ENCODE data around the gene SF3A1. TPM values are rescaled to one million over a fixed set of nuclear protein-coding genes. Genes with fewer than 3 reads are reported as not detected.

Gene SF3A1
- total RNA-seq, 4 donors from 2014 or later, result 38.5 to 71.7 (median 60.4) TPM

- TF ChIP-seq CTCF (IDR thresholded peaks at IDR 0.05), result no peak
- DNase-seq (ENCODE audit: low spot score) (no peak), ATAC-seq (ENCODE audit: low FRiP score) (no peak)
Observed at GRCh38 chr22:30315962-30316576, 40.6 kb downstream of the SF3A1 start.

GRCh38 chr22:30314915-30315314 lies 41.8 kb downstream of the SF3A1 start:
- DNase-seq (ENCODE audit: low spot score), result no peak

GRCh38 chr22:30313527-30314363 lies 42.9 kb downstream of the SF3A1 start:
- no peak for ATAC-seq (ENCODE audit: low FRiP score)
- no peak for TF ChIP-seq CTCF (IDR thresholded peaks at IDR 0.05)
- no peak for DNase-seq (ENCODE audit: low spot score)

More at GRCh38 chr22:30314915-30315314, 41.8 kb downstream of the SF3A1 start:
- ATAC-seq (ENCODE audit: low FRiP score), result no peak
- TF ChIP-seq CTCF (IDR thresholded peaks at IDR 0.05), result no peak

GRCh38 chr22:30312053-30312452 lies 44.6 kb downstream of the SF3A1 start:
- no peak for TF ChIP-seq CTCF (IDR thresholded peaks at IDR 0.05)
- no peak for DNase-seq (ENCODE audit: low spot score)
- peak; percentile 27 for ATAC-seq (ENCODE audit: low FRiP score)

- ATAC-seq (ENCODE audit: low FRiP score), result peak; percentile 54
- no peak for TF ChIP-seq CTCF (IDR thresholded peaks at IDR 0.05)
Observed at GRCh38 chr22:30310881-30311771, 45.6 kb downstream of the SF3A1 start.

GRCh38 chr22:30309951-30310741 lies 46.5 kb downstream of the SF3A1 start:
- no peak for TF ChIP-seq CTCF (IDR thresholded peaks at IDR 0.05)

More at GRCh38 chr22:30310881-30311771, 45.6 kb downstream of the SF3A1 start:
- DNase-seq (ENCODE audit: low spot score), result no peak

More at GRCh38 chr22:30309951-30310741, 46.5 kb downstream of the SF3A1 start:
- ATAC-seq (ENCODE audit: low FRiP score), result peak; percentile 51
- DNase-seq (ENCODE audit: low spot score), result no peak

All from omental fat pad (tissue), 4 donors.